IMR-90 (cell line): ENCODE data around the gene TRIM2.

Source experiments
- BHLHE40 ChIP-seq: fragments of 150-350 bp; IDR thresholded peaks from 2 replicates; pipeline ENCODE4 v1.6.1; 2016; ENCODE audit warnings: mild to moderate bottlenecking, low read depth, low read length
- CEBPB ChIP-seq: IDR thresholded peaks from 2 replicates; pipeline ENCODE4 v1.6.1; 2012; ENCODE audit warnings: low read depth, low read length, improper control_type of control experiment
- CHD1 ChIP-seq: IDR thresholded peaks from 2 replicates; pipeline ENCODE4 v1.6.1; 2012; ENCODE audit warnings: low read depth, low read length, improper control_type of control experiment
- CTCF ChIP-seq: conservative IDR thresholded peaks from 2 replicates; pipeline ENCODE4 v1.5.1; 2012; ENCODE audit warnings: mild to moderate bottlenecking, low read depth, low read length, improper control_type of control experiment
- ELK1 ChIP-seq: fragments of 150-350 bp; IDR thresholded peaks from 2 replicates; pipeline ENCODE4 v1.6.1; 2016; ENCODE audit warnings: low read depth, mild to moderate bottlenecking, low read length, moderate library complexity, borderline replicate concordance
- MAFK ChIP-seq: IDR thresholded peaks from 2 replicates; pipeline ENCODE4 v1.6.1; 2012; ENCODE audit warnings: low read depth, low read length, improper control_type of control experiment
- MAZ ChIP-seq: IDR thresholded peaks from 2 replicates; pipeline ENCODE4 v1.6.1; 2012; ENCODE audit warnings: low read depth, mild to moderate bottlenecking, low read length, improper control_type of control experiment, moderate library complexity, borderline replicate concordance
- MXI1 ChIP-seq: IDR thresholded peaks from 2 replicates; pipeline ENCODE4 v1.6.1; 2012; ENCODE audit warnings: low read depth, mild to moderate bottlenecking, low read length, moderate library complexity, borderline replicate concordance
- POLR2A ChIP-seq: IDR thresholded peaks from 2 replicates; pipeline ENCODE4 v1.6.1; 2012; ENCODE audit warnings: mild to moderate bottlenecking, low read depth, low read length
- RAD21 ChIP-seq: IDR thresholded peaks from 2 replicates; pipeline ENCODE4 v1.6.1; 2012; ENCODE audit warnings: low read length, improper control_type of control experiment
- RFX5 ChIP-seq: IDR thresholded peaks from 2 replicates; pipeline ENCODE4 v1.8.0; 2012; ENCODE audit warnings: low read depth, mild to moderate bottlenecking, low read length, moderate library complexity
- SMC3 ChIP-seq: fragments of 150-350 bp; IDR thresholded peaks from 2 replicates; pipeline ENCODE4 v1.6.1; 2016; ENCODE audit warnings: low read depth, mild to moderate bottlenecking, antibody characterized with exemption, low read length, moderate library complexity
- USF2 ChIP-seq: fragments of 150-350 bp; IDR thresholded peaks from 2 replicates; pipeline ENCODE4 v1.6.1; 2017; ENCODE audit warnings: mild to moderate bottlenecking, antibody characterized with exemption, low read length, low read depth

- no peak for TF ChIP-seq CTCF
- no peak for TF ChIP-seq SMC3
- no peak for TF ChIP-seq POLR2A
- no peak for TF ChIP-seq RFX5
- no peak for TF ChIP-seq MAZ
- TF ChIP-seq RAD21: no peak
- TF ChIP-seq CHD1: no peak
- no peak for TF ChIP-seq USF2
- TF ChIP-seq CEBPB: no peak
- no peak for TF ChIP-seq BHLHE40
- no peak for TF ChIP-seq ELK1
- TF ChIP-seq MXI1: no peak
- TF ChIP-seq MAFK: no peak
These were observed 179.9 kb downstream of the TRIM2 start for GRCh38 chr4:153384160-153384559.
